Stimulated activated CD8-positive, alpha-beta memory T cell treated with anti-CD3 and anti-CD28 coated beads, Interleukin-15, amount 100 ng/mL, for 48 hours (primary cell): Measurements from ENCODE around the gene BCL11B.
A peak's percentile ranks its signal among the peaks of the same experiment; 100 is the strongest.

Source experiments
- DNase-seq, 2 donors: peaks; one replicate each; pipeline ENCODE4 v3.0.0-alpha.2; 2020; ENCODE audit warnings: low read depth in 2 of 2

The BCL11B gene

DNA sequence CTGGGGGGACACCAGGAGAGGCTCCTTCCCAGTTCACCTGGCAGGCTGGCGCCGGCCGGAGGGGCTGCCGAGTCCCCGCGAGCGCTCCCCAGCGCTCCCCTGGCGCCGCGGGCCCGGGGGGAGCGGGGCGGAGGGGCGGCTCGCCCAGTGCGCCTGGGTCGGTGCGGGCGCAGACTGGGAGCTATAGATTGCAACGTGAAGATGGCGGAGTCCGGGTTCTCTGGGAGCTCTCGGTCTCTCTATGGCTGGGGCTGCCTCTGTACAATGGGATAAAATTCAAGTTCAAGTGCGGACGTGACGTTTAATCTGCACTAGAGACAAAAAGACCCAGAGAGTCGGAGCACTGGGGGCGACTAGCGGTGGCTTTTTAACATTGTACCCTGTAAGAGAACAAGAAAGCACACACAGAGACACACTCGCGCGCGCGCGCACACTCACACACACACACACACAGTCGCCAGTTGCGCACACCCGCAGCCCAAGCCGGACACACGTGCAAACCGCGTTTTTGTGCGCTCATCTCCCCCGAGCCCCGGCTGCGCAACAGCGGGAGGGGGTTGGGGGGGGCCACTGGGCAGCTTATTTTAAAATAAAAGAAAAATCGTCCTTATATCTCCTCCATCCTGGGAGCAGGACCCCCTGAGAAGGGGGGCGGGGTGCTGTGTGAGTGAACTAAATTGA, at the start of gene BCL11B:
Gene BCL11B (minus strand): TSS at position 247 of the 681 bp plus-strand sequence. CDS start 979 bp downstream, outside the sequence.
- peak; percentile 78 to 84 for DNase-seq

DNA sequence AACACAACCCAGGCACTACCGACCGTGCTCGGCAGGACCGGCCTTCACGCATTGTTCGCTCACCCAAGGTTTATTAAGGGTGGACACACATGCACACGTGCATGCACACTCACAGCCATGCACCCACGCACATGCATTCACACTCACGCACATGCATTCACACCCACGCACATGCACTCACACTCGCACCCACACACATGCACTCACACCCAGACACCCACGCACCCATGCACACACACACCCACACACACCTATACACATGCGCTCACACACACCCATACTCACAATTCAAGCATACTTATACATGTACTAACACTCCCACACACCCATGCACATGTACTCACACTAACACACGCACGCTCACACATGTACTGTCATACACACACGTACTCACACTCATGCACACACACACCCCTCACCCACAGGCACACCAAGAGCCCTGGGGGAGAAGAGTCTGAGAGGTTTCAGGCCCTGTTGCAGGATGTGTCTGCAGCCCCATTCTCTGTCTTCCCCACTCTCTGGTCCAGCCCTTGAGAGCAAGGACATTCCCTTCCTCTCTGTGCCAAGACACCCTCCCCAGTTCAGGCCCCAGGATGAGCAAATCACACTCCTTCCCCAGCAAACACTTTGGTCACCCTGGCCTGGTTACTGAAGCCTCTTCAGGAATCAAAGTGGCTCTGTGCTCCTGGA, 49.4 kb upstream of the BCL11B start:
- DNase-seq: no peak

DNA sequence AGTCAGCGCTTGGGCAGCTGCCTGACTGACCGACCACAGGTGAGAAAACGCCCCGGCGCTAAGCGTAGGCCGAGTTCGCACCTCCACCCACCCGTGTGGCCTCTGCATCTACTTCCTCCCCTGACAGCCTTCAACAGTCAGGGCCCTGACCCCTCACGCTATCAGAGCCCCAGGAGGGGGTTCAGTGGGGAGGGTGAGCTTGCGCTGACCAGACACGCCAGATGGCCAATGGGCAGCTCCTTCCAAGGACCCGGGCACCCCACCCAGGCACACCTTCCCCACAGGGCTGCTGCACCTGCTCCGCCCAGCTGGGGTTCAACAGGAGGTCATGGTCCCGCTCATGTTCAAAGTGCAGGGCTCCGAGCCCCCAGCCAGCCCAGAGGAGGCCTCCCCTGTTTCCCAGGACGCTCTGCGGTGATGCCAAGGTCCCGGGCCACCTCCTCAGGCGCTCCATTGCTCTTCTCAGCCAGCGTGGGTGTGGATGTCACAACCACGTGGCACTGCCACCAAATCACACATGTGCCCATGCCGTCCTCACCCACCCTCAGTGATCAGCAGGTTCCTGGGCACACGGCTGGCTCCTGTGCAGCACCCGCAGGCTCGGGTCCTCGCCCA, 48.7 kb upstream of the BCL11B start:
- no peak for DNase-seq

DNA sequence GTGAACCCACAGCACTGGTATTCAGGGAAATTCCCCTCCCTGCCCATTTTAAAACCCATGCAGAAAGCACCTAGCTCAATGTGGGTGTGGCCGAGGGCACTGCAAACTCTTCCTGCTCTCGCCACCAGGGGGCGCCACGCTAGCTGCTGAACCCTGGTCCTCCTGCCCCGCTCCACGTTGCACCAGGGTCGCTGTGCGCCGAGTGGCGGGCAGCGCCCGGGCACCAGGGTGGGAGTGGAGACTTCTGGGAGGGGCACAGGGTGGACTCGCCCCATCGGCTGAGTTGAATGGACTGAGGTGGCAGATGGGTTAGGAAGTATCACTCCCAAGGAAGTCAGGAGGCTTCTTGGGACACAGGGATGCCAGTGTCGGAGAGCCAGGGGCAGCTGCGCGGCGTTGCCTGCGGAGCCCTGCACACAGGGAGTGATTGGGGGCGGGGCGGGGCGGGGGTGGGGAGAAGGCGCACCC, 48.1 kb upstream of the BCL11B start:
- peak; percentile 65 to 68 for DNase-seq

DNA sequence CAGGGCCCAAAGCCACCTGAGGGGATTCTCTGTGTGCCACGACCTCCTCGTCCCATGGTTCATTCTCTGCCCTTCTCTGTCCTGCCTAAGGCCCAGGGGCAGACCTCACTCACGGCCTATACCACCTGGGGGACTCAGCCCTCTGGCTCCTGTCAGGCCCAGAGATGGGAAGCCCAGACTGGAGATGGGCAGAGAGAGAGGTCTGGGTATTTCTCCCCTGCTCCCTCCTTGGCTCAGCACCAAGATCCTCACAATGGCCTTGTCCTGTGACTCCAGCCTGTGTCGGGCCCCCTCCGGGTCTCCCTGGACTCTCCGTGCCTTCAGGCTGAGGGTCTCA, 46.9 kb upstream of the BCL11B start:
- DNase-seq: no peak

DNA sequence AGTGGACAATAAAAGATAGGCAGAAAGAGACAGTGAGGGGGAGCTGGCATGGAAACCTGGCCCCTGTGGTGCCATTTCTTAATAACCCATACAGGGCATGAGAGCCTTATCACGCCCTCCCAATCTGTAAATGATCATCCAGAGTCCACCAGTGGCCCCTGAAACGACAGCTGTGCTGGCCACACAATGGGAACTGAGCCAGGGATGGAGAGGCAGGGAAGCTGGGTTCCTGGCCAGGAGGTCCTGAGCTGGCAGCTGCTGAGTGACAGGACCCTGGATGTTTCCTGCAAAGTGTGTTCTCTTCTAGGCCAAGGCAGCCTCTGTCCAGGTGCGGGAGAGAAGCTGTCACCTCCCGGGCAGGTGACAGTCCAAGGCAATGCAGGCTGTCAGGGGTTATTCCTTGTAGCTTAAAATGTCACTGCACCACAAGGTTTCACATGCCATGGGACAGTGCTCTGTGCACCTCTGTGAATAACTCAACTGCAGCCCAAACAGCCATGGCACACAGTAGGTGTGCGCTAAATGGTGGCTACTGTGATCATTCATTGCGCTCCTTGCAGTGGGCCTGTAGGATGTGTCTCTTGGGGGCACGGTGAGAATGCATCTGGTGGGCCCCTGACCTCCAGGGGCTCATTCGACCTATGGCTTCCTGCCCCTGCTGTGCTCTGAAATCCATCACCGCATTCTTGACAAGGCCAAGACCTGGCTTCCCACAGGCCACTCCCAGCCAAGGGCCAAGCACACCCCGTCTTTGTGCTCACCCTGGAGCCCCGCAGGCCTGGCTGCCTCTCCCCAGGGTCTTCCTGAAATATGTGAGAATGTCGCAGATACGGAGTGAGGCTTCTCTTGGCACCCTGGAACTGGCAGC, 46.3 kb upstream of the BCL11B start:
- DNase-seq: no peak

DNA sequence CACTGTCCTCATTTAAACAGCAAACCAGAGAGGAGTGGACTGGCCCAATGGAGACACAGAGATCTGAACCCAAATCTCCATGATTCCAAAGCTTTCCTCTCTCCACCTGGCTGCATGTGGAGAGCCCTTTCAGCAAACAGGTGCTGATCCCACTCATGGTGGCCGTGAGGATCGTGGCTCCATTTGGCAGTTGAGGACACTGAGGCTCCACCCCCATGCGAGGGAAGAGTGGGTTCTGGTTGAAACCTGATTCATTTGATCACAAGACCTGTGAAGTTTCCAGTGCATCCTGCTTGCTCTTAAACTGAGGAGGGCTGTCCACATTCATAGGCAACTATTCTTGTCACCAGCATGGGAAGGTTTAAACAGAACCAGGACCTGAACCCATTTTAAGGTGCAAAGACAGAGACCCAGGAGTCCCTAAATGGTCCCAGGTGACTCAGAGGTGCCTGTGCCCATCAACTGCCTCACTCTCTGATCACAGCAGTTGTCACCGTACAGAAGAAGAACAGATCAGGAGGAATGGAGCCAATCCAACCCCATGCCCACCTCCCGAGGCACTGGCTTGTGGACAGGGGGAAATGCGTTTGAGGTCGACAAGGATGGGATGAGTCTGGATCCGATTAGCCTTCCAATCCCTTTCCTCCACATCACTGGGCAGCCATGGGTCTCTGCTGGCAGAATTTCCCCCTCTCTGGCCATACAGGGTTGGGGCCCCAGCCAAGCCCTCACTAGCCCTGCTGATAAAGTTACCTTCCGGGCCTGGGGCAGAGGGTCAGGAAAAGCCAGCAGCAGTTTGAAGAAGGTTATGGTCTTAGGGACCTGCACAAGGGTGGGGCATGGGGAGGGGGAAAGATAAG, 45.5 kb upstream of the BCL11B start:
- no peak for DNase-seq

DNA sequence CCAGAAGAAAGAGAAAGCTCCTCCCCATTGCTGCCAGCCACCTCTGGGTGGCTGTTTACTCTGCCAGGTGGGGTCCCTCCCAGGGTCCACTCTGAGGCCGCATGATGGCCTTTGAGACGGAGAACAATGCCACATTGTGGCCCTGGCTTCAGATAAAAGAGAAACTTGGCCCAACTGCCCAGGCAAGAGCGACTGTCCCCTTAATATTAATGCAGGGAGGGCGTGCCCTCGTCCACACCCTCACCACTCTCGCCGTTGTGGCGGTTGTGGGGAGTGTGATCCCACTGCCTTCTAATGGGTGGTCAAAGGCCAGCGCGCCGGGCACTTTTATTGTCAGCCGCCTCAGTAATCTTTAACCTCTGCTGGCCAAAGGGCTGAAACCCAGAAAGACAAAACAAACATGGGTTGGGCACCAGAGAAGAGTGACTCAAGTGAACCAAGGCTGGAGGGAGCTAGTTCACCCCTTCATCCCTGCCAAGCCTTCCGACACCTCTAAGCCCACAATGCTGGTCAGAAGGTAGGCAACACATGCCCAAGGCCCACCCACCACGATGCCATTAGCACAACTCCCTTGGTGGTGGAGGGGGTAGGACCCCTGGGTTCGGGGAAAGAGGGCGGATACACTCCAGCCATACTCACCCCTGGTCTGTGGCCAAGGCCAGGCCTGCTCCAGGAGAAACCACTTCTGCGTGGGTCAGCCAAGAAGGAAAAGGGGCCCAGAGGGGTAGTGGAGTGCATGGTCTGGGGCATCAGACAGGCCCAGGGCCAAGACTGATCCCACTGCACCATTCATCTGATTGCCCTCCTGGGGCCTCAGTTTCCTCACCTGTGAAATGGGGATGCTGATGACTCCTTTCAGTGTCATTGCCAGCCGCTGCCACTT, 44.5 kb upstream of the BCL11B start:
- DNase-seq: no peak

DNA sequence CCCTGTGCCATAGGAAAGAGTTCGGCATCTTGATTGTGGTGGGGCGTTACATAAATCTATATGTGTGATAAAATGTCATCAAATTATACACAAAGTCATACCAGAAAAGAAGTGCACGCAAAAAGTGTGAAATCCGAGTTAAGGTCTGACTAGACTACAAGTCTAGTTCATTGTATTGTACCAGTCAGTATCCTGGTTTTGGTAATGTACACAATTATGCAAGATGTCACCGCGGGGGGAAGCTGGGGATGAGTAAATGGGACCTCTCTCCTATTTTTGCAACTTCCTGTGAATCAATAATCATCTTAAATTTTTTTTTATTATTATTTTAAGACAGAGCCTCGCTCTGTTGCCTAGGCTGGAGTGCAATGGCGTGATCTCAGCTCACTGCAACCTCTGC, 43.2 kb upstream of the BCL11B start:
- DNase-seq: no peak

DNA sequence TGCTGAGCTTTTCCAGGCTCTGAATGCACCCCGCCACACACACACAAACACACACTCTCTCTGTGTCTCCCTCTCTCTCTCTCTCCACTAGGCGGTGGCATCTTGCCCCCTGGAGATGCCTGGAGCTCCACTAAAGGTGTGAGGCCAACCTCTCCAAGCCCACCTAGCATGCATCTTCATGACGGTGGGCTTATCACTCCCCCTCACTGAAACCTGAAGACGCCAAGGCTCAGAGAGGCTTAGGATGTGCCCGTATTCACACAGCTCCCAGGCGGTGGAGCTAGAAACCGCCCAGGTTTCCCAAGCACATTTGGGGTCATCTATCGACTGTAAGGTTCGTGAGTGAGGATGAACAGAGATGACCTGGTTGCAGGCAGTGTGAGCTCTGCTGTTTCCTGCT, 42.6 kb upstream of the BCL11B start:
- no peak for DNase-seq

DNA sequence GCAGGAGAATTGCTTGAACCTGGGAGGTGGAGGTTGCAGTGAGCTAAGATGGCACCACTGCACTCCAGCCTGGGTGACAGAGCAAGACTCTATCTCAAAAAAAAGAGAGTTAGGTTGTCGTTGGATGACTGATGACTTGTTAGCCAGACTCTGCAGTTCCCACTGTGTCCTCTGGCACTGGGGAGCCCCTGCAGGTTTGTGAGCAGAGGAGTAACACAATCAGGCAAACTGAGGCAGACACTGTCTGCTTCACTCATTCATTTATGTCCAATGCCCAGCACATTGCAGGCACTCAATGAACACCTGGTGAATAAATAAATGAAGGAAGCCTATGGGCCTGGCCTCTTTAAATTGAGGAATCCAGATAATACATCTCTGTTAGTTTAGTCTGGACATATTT, 41.2 kb upstream of the BCL11B start:
- DNase-seq: no peak

DNA sequence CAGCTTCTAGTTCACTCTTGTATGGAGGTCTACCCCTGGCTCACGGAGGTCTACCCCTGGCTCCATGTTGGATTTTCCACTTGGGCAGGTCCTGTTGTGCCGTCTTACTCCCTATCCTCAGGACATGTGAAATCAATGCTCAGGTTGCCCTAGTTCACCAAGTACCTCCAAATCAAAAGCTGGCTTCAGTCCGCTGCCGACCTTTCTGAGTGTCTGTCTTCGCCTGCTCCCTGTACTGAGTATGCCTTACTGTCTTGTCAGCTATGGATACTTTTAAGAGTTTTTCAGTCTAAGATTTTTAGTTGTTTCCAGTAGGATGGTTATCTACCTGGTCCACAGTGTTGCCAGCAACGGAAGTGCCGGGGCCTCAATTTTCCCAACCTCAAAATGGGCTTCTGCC, 40.1 kb upstream of the BCL11B start:
- DNase-seq: no peak

DNA sequence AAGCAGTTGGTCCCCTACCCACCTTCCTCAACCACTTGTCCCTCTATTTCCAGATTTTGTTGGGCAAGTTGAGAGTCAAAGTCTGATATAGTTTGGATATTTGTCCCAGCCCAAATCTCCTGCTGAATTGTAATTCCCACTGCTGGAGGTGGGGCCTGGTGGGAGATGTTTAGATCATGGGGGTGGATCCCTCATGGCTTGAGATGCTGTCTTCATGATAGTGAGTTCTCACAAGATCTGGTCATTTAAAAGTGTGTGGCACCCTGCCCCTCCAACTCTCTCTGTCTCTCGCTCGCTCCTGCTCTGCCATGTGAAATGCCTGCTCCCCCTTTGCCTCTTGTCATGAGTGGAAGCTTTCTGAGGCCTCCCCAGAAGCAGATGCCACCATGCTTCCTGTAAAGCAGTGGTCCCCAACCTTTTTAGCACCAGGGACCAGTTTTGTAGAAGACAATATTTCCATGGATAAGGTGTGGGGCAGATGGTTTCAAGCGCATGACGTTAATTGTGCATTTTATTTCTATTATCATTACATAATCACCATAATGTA, 37.3 kb upstream of the BCL11B start:
- DNase-seq: no peak

DNA sequence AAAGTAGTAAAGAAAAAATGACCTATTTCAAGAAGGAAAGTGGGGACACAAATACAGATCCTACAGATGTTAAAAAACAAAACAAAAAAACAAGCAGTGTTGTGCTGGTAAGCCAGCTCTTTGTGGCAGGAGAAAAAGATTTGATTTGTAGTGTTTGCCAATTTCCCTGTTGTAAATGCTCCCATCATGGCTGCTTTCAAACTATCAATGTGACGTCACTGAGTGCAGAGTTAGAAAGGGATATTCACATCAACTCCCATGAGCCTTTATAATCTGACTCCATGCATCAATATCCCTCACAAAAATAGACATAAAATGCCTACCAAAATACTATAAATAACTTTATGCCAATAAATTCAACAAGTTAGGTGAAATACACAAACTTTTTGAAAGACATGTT, 32.2 kb upstream of the BCL11B start:
- no peak for DNase-seq

DNA sequence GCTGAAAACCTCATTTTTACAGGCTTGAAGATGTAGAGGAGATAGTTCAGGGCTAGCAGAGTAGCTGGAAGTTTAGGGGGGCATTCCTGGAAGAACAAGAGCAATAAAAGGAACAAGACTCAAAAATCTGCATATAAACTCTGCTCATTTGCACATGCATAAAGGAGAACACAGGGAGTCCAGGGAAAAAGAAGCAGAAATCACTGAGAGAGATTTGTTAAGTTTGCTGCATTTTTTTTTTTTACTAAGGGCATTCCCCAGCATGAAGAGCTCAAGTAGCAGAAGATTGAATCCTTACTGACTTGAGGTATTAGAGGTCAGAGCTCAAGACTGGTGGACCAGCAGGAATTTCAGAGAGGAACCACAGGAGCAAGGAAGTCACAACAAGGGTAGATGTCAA, 28.2 kb upstream of the BCL11B start:
- DNase-seq: no peak

DNA sequence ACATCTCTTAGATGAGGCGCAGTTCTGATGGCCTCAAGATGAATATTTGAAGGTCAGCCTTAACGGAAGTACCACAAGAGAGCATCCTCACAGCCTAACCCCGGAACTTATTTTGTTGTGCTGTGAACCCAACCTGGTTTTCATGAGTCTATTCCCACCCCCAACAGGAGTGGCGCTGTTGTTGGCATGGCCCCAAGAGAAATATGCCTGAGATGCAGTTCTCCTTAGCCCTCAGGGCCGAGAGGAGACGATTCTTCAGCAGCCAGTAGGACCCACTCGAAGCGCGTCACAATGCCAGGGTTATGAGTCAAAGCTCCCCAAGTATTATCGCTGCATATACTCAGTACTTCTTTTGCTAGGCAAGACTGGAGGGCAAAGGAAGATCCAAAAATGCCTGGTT, 24.5 kb upstream of the BCL11B start:
- DNase-seq: no peak

DNA sequence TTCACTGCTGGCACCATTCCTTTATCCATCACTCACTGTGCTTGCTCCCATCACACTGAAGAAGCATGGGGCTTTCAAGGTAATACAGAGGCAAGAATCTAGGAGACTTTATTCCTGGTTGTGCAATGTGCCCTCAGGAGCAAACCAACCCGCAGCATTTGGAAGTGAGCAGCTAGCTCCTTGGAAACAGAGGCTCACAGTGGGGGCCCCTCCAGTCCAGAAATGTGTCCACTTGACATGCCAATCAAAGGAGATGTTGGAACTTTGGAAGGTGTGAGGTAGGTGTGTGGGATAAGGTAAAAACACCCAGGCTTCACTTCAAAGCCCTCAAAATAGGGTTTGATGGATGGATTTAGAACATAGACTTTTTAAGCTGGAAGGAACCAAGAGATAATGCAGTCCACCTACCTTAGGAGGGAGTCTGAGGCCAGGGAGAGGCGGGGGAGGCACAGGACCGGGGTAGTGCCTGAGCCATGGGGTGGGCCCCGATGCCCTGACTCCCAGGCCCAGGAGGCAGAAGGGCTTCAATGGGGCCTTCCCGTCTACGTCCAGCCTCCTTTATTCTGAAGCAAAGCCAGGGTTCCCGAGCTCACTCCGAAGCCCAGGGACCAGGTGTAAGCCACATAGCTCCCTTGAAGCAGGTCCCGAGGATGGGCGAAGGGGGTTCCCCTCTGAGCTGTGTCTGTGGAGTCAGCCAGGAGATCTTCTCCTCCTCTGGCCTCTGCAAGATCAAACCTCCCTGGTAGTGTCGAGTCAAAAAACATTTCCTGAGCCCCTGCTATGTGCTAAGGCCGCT, 17.6 kb upstream of the BCL11B start:
- no peak for DNase-seq

DNA sequence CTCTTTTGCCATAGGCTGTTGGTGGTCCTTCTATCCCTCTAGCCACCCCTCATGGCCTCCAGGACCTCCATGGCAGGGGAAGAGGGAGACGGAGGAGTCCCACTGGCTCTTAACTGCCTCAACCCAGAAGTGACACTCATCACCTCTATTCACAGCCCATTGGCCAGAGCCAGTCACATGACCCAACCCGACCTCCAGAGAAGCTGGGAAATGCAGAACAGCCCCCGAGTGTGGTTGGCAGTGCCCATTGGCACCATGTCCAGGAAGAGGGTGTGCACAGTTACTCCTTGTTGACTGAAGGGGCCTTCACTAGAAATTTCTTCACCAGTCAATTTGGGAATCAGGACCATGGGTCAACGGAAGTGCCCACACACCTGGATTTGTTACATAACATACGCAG, 17.0 kb upstream of the BCL11B start:
- DNase-seq: no peak

DNA sequence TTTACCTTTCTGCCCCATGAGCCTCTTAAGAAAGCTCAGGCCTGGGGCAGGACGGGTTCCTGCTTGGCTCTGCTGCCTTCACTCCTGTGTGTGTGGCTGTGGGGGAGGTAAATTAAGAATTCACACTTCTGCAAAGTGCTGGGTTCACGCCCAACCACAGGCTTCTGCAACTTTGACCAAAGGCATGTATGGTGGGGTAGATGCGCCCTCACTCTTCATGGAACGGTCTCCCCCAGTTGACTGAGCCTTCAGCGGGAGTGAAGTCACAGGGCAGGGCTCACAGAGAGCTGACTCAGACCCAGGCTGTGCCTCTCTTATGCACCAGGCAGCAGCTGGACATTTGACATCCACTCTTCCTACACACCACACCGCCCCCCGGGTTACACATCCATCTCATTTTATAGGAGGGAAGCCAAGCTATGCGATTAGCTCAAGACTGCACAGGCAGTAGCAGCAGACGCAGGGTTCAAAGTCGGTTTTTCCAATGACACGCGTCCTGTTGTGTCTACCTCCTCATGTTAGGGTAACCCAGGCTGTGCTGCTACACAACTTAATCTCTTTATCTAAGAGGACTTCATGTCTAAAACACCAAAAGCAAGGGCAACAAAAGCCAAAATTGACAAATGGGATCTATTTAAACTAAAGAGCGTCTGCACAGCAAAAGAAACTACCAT, 15.4 kb upstream of the BCL11B start:
- DNase-seq: no peak
